GM19463 (cell line): ENCODE results near the gene ZNF155.

ENCODE experiments used
- ATAC-seq: cut with Tn5 transposase; IDR thresholded peaks from one replicate; pipeline ENCODE4 v1.9.1; 2021; ENCODE audit warnings: mild to moderate bottlenecking, moderate library complexity; ENCODE audit not compliant: unreplicated experiment

ZNF155 gene

DNA sequence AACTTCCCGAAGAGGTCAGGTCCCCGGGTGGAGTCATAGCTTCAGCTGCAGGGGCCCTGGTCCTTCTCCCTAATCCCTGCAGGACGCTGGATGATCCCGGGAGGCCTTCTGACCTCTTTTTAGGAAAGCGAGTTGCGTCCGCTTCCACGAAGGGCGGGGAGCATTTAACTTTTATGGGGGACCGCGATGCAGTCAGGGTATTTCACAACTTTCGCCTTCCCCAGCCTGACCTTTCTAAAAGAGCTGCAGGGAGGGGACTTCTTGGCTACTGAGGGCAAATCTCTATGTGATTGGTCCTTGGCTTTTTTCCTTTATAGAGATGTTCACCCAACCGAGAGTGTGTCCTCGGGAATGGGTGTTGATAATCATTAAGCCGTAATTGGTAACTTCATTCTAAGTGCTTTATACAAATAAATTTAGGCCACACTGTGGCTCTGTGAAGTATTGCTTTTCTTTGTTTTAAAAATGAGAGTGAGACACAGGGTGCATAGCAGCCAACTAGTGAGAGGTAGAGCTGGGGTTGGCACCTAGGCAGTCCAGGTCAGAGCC lies 19.5 kb downstream of the ZNF155 start:
- ATAC-seq = no peak

DNA sequence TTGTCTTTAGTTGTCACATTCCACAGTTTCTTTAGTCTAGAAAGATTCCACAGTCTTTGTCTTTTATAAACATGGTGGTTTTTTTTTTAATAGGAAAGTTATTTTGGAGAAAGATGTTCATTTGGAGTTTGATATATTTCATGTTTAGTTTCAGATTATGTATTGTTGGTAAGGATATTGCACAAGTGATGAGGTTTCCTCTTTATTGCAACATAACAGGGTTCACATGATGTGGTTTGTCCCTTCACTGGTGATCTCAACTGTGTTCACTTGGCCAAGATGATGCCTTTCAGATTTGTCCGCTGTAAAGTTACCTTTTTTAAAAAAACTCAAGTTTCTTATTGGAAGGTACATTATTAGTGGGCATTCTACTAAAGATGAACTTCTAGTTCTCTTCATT lies 22.0 kb downstream of the ZNF155 start:
- no peak for ATAC-seq

DNA sequence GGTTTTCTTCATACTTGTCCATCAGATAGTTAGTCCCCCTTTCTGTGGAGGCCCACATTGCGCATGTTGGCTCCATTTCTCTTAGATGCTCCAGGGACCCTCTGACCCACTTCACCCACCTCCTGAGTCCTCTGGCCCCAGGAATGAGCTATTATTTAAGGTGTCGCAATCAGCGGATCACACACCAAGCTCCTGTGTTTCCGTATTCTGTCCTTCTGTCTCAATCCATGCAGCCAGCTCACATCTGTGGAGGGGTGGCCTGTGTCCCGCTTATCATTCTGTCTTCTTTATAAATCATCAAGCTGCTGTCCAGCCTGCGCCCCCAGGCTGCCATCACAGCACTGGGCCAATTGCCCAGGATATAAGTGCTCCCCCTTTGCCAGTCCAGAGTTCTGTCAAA lies 23.5 kb downstream of the ZNF155 start:
- ATAC-seq = no peak

DNA sequence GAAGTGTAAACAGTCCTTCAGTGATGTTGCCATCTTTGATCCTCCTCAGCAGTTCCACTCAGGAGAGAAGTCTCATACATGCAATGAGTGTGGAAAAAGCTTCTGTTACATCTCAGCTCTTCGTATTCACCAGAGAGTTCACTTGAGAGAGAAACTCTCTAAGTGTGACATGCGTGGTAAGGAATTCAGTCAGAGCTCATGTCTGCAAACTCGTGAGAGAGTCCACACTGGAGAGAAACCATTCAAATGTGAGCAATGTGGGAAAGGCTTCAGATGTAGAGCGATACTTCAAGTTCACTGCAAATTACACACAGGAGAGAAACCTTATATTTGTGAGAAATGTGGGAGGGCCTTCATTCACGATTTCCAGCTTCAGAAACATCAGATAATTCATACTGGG lies 26.5 kb downstream of the ZNF155 start:
- ATAC-seq = no peak

DNA sequence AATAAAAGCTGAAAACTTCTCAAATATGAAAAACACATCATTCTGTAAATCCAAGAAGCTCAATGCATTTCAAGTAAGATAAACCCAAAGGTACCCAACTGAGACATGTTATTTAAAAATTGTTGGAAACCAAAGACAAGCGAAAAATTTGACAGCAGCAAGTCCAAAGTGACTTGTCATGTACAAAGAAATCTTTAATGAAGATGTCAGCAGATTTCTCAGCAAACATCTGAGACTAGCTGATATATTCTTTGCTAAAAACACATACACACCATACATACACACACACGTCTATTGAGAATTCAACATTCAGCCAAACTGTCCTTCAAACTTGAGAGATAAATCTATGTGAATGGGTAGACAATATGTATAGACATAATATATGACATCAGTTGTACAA lies 35.5 kb downstream of the ZNF155 start:
- ATAC-seq = no peak

DNA sequence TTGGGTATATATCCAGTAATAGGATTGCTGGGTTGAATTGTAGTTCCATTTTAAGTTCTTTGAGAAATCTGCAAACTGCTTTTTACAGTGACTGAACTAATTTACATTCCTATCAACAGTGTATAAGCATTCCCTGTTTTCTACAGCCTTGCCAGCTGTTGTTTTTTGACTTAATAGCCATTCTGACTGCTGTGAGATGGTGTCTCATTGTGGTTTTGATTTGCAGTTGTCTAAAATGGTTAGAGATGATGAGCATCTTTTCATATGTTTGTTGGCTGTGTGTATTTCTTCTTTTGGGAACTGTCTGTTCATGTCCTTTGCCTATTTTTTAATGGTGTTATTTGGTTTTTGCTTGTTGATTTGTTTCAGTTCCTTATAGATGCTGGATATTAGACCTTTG lies 37.2 kb downstream of the ZNF155 start:
- ATAC-seq = no peak

DNA sequence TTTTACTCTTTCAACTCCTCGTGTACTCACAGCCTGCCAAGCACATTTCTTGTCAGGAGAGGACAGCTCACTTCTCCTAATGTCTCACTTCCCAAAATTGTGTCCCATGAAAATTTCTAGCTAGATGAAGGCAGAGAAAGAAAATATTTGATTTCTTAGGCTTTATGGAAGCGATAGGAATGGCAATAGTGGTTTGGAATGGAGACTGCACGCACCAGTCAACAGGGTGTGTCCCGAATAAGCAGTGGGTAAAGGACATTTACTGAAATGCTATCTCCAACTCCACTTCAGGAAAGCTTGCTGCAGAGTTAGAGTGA lies 40.9 kb downstream of the ZNF155 start:
- ATAC-seq = no peak

DNA sequence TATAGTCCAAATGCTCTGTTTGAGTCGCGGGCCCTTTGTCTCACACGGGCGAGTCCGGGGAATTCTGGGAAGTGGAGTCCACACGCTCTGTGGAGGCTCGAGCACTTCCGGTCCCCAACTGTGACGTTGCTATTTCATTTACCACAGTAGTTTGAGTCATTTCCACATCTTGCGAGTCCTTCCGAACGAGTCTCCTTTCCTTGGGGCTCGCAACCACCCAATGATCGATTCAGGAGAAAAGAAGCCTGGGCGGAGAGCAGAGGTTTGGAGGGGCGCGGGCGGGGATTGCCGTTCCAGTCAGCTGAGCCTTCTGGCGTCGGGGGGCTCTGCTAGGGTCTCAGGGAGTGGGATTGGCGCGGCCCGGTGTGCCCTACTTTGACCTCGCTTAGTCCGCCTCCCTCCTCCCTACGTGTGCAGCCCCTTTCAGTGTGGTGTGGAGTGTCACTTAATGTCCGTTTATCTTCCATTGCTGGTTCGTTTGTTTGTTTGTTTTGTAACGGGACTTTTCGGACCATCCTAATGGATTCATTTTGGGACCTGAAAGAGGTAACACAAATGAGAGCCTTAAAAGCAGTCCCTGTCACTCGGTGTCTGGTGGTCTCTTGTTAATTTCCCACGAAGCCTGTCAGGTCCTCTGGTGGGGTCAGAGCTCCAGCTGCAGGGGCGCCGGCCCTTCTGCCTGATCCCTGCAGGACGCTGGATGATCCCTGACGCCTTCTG lies 41.4 kb downstream of the ZNF155 start, which contains the start of gene ZNF222:
Gene ZNF222, plus strand, starts transcription at position 163 of the 720 bp plus-strand sequence. Its CDS starts 58 bp downstream, at position 221.
- peak; percentile 96 for ATAC-seq

DNA sequence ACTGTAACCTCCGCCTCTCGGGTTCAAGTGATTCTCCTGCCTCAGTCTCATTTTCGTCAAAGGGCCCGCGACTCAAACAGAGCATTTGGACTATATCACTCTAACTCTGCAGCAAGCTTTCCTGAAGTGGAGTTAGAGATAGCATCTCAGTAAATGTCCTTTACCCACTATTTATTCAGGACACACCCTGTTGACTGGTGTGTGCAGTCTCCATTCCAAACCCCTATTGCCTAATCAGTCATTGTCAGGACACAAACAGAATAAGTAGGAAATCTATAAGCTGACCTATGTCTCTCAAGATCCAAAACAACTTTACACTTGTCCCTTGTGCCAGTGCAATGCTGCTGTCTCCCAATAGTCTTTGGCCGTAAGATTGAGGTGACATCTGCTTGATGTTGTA lies 42.6 kb downstream of the ZNF155 start:
- no peak for ATAC-seq

DNA sequence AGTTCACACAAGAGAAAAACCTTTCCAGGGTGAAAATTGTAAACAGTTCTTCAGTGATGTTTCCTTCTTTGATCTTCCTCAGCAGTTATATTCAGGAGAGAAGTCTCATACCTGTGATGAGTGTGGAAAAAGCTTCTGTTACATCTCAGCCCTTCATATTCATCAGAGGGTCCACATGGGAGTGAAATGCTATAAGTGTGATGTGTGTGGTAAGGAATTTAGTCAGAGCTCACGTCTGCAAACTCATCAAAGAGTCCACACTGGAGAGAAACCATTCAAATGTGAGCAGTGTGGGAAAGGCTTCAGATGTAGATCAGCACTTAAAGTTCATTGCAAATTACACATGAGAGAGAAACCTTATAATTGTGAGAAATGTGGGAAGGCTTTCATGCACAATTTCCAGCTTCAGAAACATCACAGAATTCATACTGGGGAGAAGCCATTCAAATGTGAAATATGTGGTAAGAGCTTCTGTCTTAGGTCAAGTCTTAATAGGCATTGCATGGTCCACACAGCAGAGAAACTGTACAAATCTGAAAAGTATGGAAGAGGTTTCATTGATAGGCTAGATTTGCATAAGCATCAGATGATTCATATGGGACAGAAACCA lies 48.1 kb downstream of the ZNF155 start:
- no peak for ATAC-seq

DNA sequence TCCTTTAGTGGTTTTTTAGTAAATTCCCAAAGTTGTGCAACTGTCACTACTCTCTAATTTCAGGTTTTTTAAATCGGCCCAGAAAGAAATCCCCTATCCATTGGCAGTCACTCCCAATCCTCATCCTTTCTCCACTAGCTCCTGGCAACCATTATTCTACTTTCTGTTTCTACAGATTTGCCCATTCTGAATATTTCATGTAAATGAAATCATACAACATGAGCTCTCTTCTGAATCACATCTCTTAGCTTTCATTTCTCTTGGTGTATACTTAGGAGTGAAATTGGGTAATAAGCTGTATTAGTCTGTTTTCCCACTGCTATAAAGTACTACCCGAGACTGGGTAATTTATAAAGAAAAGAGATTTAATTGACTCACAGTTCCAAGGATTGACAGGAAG lies 58.2 kb downstream of the ZNF155 start:
- no peak for ATAC-seq
